ENCODE measurements around the gene SCGB1C2.

GRCh38 chr17:152860-153420, 15.6 kb downstream of the SCGB1C2 start:
- no peak for TF ChIP-seq CTCF (IDR thresholded peaks at IDR 0.05; ENCODE audit: extremely low read depth in 1 of 2, insufficient read depth in 1 of 2, low read depth in 1 of 2, low read length in 2 of 2)
- TF ChIP-seq POLR2AphosphoS5 (IDR thresholded peaks at IDR 0.05; ENCODE audit: insufficient read depth, low read depth, low read length) = no peak
- TF ChIP-seq GATA2 (IDR thresholded peaks at IDR 0.05; ENCODE audit: insufficient read depth, insufficient read length, low read depth, low read length) = no peak
- TF ChIP-seq EZH2 (IDR thresholded peaks at IDR 0.05; ENCODE audit: borderline replicate concordance, low read depth, low read length, severe bottlenecking) = no peak
- TF ChIP-seq POLR2A (IDR thresholded peaks at IDR 0.05; ENCODE audit: low read depth, low read length) = no peak
- no peak for TF ChIP-seq MAX (IDR thresholded peaks at IDR 0.05; ENCODE audit: insufficient read depth, insufficient read length)
- TF ChIP-seq MYC (IDR thresholded peaks at IDR 0.05; ENCODE audit: low read depth, low read length) = no peak
